Nephron progenitor cell (in vitro differentiated cells): Measurements from ENCODE around the gene ABHD15.

Source experiments
- DNase-seq: peaks from one replicate; pipeline ENCODE4 v3.0.0; 2021
- H3K27ac Mint-ChIP-seq: 2 replicates; pipeline ENCODE4 v1.8.0; 2021; ENCODE audit warnings: mild to moderate bottlenecking, moderate library complexity, mixed read lengths
- H3K27me3 Mint-ChIP-seq: 2 replicates; pipeline ENCODE4 v1.8.0; 2021; ENCODE audit warnings: mild to moderate bottlenecking, low read depth, mixed read lengths; ENCODE audit not compliant: poor library complexity
- H3K36me3 Mint-ChIP-seq: 2 replicates; pipeline ENCODE4 v1.8.0; 2021; ENCODE audit warnings: low read depth, mixed read lengths
- H3K4me1 Mint-ChIP-seq: 2 replicates; pipeline ENCODE4 v1.8.0; 2021; ENCODE audit warnings: mixed read lengths
- H3K4me3 Mint-ChIP-seq: 2 replicates; pipeline ENCODE4 v1.8.0; 2021; ENCODE audit warnings: mild to moderate bottlenecking, moderate library complexity, mixed read lengths
- H3K9me3 Mint-ChIP-seq: 2 replicates; pipeline ENCODE4 v1.8.0; 2021; ENCODE audit warnings: mild to moderate bottlenecking, moderate library complexity, mixed read lengths
- CTCF ChIP-seq: fragments of 200-600 bp; sonication (generic); IDR thresholded peaks from 2 replicates; pipeline ENCODE4 v1.5.0; 2021; ENCODE audit warnings: antibody characterized with exemption

The ABHD15 gene

GRCh38 chr17:29526322-29526721, 40.5 kb downstream of the ABHD15 start:
- peaks cover 69% of the 10 kb centered on the region for H3K36me3 Mint-ChIP-seq
- H3K4me3 Mint-ChIP-seq = no peak overlapping the region

DNA sequence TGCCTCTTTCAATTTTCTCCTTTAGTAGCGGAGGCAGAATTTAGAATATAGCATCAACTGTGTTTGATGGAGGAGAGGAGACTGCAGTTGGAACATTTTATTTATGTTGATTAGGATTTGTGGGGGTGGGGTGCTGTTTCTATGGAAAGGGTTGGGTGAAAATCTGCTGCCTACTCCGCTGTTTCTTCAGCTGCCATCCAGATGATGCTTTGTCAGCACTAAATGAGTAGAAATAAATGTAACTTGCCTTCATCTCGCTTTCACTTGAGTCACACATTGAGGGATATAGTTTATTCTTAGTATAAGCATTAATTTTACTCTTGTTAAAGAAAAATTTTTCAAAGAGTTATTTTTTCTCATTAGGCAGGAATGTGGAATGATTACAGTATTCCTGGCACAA, 42.1 kb downstream of the ABHD15 start:
- peaks cover 66% of the 10 kb centered on the region for H3K36me3 Mint-ChIP-seq

More at GRCh38 chr17:29526322-29526721, 40.5 kb downstream of the ABHD15 start:
- no peak for DNase-seq
- H3K27me3 Mint-ChIP-seq = no peaks in the 10 kb centered on the region
- H3K9me3 Mint-ChIP-seq = no peaks in the 10 kb centered on the region
- no peaks in the 10 kb centered on the region for H3K4me1 Mint-ChIP-seq
- TF ChIP-seq CTCF = no peak
- H3K27ac Mint-ChIP-seq = no peak overlapping the region

GRCh38 chr17:29518359-29518758, 48.5 kb downstream of the ABHD15 start:
- Mint-ChIP-seq H3K4me1 (no peaks in the 10 kb centered on the region), H3K9me3 (no peaks in the 10 kb centered on the region), H3K27ac (no peak overlapping the region), H3K4me3 (no peak overlapping the region), H3K27me3 (no peaks in the 10 kb centered on the region), H3K36me3 (peaks cover 77% of the 10 kb centered on the region)
- DNase-seq = no peak
- no peak for TF ChIP-seq CTCF

More for the DNA sequence above, 42.1 kb downstream of the ABHD15 start:
- Mint-ChIP-seq H3K27me3 (no peaks in the 10 kb centered on the region), H3K27ac (peak overlapping the region; percentile 65), H3K9me3 (no peaks in the 10 kb centered on the region), H3K4me3 (no peak overlapping the region), H3K4me1 (no peaks in the 10 kb centered on the region)
- no peak for TF ChIP-seq CTCF
- no peak for DNase-seq

DNA sequence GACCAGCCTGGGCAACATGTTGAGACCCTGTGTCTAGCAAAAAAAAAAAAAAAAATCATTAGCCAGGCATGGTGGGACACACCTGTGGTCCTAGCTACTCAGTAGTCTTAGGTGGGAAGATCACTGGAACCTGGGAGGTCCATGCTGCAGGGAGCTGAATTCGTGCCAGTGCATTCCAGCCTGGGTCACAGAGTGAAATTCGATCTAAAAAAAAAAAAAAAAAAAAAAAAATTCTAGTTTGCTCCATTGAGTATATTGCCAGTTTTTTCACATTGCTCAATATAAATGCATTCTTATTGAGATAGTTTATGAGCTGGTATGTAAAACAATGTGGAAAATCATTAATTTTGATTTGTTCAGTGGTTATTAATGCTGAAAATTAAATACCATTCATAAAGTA, 52.0 kb downstream of the ABHD15 start:
- no peak for DNase-seq
- Mint-ChIP-seq H3K27me3 (no peaks in the 10 kb centered on the region), H3K27ac (no peak overlapping the region), H3K4me1 (no peaks in the 10 kb centered on the region), H3K9me3 (no peaks in the 10 kb centered on the region), H3K36me3 (peaks cover 72% of the 10 kb centered on the region), H3K4me3 (no peak overlapping the region)
- TF ChIP-seq CTCF = no peak

GRCh38 chr17:29510953-29511352, 55.9 kb downstream of the ABHD15 start:
- TF ChIP-seq CTCF = no peak
- Mint-ChIP-seq H3K27me3 (no peaks in the 10 kb centered on the region), H3K27ac (no peak overlapping the region), H3K4me3 (no peak overlapping the region), H3K36me3 (peaks cover 63% of the 10 kb centered on the region), H3K9me3 (no peaks in the 10 kb centered on the region), H3K4me1 (no peaks in the 10 kb centered on the region)
- DNase-seq = no peak
